Transverse colon (tissue), 4 donors: Measurements from ENCODE around the gene LANCL1. TPM values are rescaled to one million over a fixed set of nuclear protein-coding genes. Genes with fewer than 3 reads are reported as not detected.

ENCODE experiments used
- DNase-seq: peaks from one replicate; pipeline ENCODE4 v3.0.0-alpha.2; 2019
- H3K27ac ChIP-seq, 4 donors: fragments of 200-600 bp; sonication (generic); 2 replicates each; pipeline ENCODE4 v1.5.1; 2016 to 2018; ENCODE audit warnings: inconsistent platforms in 4 of 4
- H3K27me3 ChIP-seq: fragments of 200-600 bp; sonication (generic); 2 replicates; pipeline ENCODE4 v1.5.1; 2017; ENCODE audit warnings: inconsistent platforms
- H3K36me3 ChIP-seq, 4 donors: fragments of 200-600 bp; sonication (generic); 2 replicates each; pipeline ENCODE4 v1.5.1; 2017 to 2019; ENCODE audit warnings: inconsistent platforms in 4 of 4
- H3K4me1 ChIP-seq, 4 donors: fragments of 200-600 bp; sonication (generic); 2 replicates each; pipeline ENCODE4 v1.5.1; 2017 to 2020; ENCODE audit warnings: inconsistent platforms in 4 of 4
- H3K4me3 ChIP-seq, 4 donors: fragments of 200-600 bp; sonication (generic); 1 replicate in 1 of 4; 2 replicates in 3 of 4; pipeline versions ENCODE4 v1.5.1 to v1.6.1; 2017 to 2019; ENCODE audit warnings: inconsistent platforms in 4 of 4
- H3K9me3 ChIP-seq, 2 donors: fragments of 200-600 bp; sonication (generic); 2 replicates each; pipeline ENCODE4 v1.5.1; 2017 to 2019; ENCODE audit warnings: inconsistent platforms in 2 of 2
- CTCF ChIP-seq, 5 experiments: fragments of 200-600 bp in 3 of 5; fragments of 450-650 bp in 2 of 5; sonication (generic) in 3 of 5; IDR thresholded peaks; 1 replicate in 2 of 5; 2 replicates in 3 of 5; pipeline ENCODE4 v1.5.1; 2016 to 2017; ENCODE audit warnings: antibody characterized with exemption in 5 of 5, inconsistent platforms in 3 of 5, mild to moderate bottlenecking in 2 of 5, moderate library complexity in 1 of 5
- EP300 ChIP-seq: sonication (generic); formaldehyde crosslinking; IDR thresholded peaks from one replicate; pipeline ENCODE4 v1.6.1; 2017; ENCODE audit warnings: antibody characterized with exemption, low read depth
- POLR2A ChIP-seq: fragments of 450-650 bp; IDR thresholded peaks from one replicate; pipeline ENCODE4 v1.6.1; 2016; ENCODE audit warnings: antibody characterized with exemption, mild to moderate bottlenecking, moderate library complexity
- POLR2AphosphoS5 ChIP-seq, 3 donors: sonication (generic); formaldehyde crosslinking; IDR thresholded peaks; one replicate each; pipeline ENCODE4 v1.6.1; 2016; ENCODE audit warnings: antibody characterized with exemption in 3 of 3
- WGBS, 2 donors: methylation state at CpG; one replicate each; pipeline ENCODE4 v1.1.5; 2018; ENCODE audit warnings: low coverage in 1 of 2; 5-methylcytosine and 5-hydroxymethylcytosine counted together
- in situ Hi-C, 4 donors: fragments of 200-750 bp; cut with MboI; loops; one replicate each; pipeline versions ENCODE4 v1.15.0 to v1.15.1; 2017; ENCODE audit warnings: low sequenced_read_pairs in 3 of 4, low pct_ligation_motif_present in 1 of 4, low pct_unique_long_range_greater_than_20kb in 1 of 4
- intact Hi-C: fragments of 100-400 bp; cut with DNase I; formaldehyde crosslinking; loops from one replicate; pipeline ENCODE4 v1.15.1; 2023; ENCODE audit warnings: low total_unique reads
- total RNA-seq, 4 donors: library from RNA; depleted of rRNA; stranded (reverse); fragments of >200 nt; gene quantifications; one replicate each; pipeline ENCODE4 v1.1.0, GENCODE V29; 2016

The LANCL1 gene
- total RNA-seq, 4 donors from 2014 or later = 11.6 to 24.5 (median 17.4) TPM

- WGBS, 2 donors = 66 to 82% methylated on average over 4 to 5 of the region's 5 CpGs
These were observed 43.0 kb upstream of the LANCL1 start for GRCh38 chr2:210519594-210519993.

GRCh38 chr2:210517264-210517663, 40.7 kb upstream of the LANCL1 start:
- Histone ChIP-seq H3K9me3 (no peaks in the 10 kb centered on the region), H3K36me3 (no peaks in the 10 kb centered on the region), H3K27me3 (no peaks in the 10 kb centered on the region), H3K27ac (no peak overlapping the region), H3K4me1 (no peaks in the 10 kb centered on the region), H3K4me3 (no peak overlapping the region)
- in situ Hi-C loops = no loop called here
- TF ChIP-seq POLR2A = no peak
- no peak for TF ChIP-seq POLR2AphosphoS5 (IDR thresholded peaks at IDR 0.05)
- intact Hi-C loops = no loop called here
- no peak for DNase-seq
- 40 to 66% methylated on average over 4 of the region's 4 CpGs for WGBS, 2 donors

More at GRCh38 chr2:210519594-210519993, 43.0 kb upstream of the LANCL1 start:
- no peak for DNase-seq
- Histone ChIP-seq H3K4me3 (no peak overlapping the region), H3K27ac (no peak overlapping the region), H3K4me1 (no peaks in the 10 kb centered on the region), H3K36me3 (no peaks in the 10 kb centered on the region), H3K27me3 (no peaks in the 10 kb centered on the region), H3K9me3 (no peaks in the 10 kb centered on the region)
- in situ Hi-C loops = no loop called here
- intact Hi-C loops = no loop called here
- TF ChIP-seq EP300 = no peak
- TF ChIP-seq POLR2A = no peak
- no peak for TF ChIP-seq POLR2AphosphoS5 (IDR thresholded peaks at IDR 0.05)
- no peak for TF ChIP-seq CTCF (IDR thresholded peaks at IDR 0.05)

- H3K4me1 ChIP-seq = no peaks in the 10 kb centered on the region
- no peak for DNase-seq
- no peak overlapping the region for H3K4me3 ChIP-seq
- H3K9me3 ChIP-seq = no peaks in the 10 kb centered on the region
- WGBS, 2 donors = 49 to 54% methylated on average over 2 of the region's 2 CpGs
- no peaks in the 10 kb centered on the region for H3K36me3 ChIP-seq
- TF ChIP-seq POLR2A = no peak
- TF ChIP-seq CTCF (IDR thresholded peaks at IDR 0.05) = no peak
- TF ChIP-seq POLR2AphosphoS5 (IDR thresholded peaks at IDR 0.05) = no peak
- TF ChIP-seq EP300 = no peak
- H3K27me3 ChIP-seq = no peaks in the 10 kb centered on the region
- in situ Hi-C loops = no loop called here
- H3K27ac ChIP-seq = no peak overlapping the region
- intact Hi-C loops = no loop called here
These were observed 39.4 kb upstream of the LANCL1 start for GRCh38 chr2:210515911-210516310.

GRCh38 chr2:210503725-210504191, 27.2 kb upstream of the LANCL1 start:
- WGBS, 2 donors = 17 to 37% methylated on average over 1 to 5 of the region's 5 CpGs
- Histone ChIP-seq H3K4me1 (peaks cover 0 to 8% (median 4%) of the 10 kb centered on the region in 4 donors), H3K36me3 (no peaks in the 10 kb centered on the region), H3K27me3 (no peaks in the 10 kb centered on the region), H3K27ac (no peak overlapping the region), H3K4me3 (peak overlapping the region in 1 of 4 donors; percentile 44), H3K9me3 (no peaks in the 10 kb centered on the region)
- in situ Hi-C loops = no loop called here
- no peak for TF ChIP-seq EP300
- no peak for TF ChIP-seq CTCF (IDR thresholded peaks at IDR 0.05)
- TF ChIP-seq POLR2A = no peak
- no peak for TF ChIP-seq POLR2AphosphoS5 (IDR thresholded peaks at IDR 0.05)
- intact Hi-C loops = no loop called here
- DNase-seq = no peak
